GM23338 (cell line): Measurements from ENCODE around the gene ABCA1. TPM values are rescaled to one million over a fixed set of nuclear protein-coding genes. Genes with fewer than 3 reads are reported as not detected.

ENCODE experiments used
- ATAC-seq: fragments of 200-7000 bp; cut with Tn5 transposase; 3 replicates; pipeline ENCODE4 v1.9.1; 2020
- DNase-seq: peaks from one replicate; pipeline ENCODE4 v3.0.0-alpha.2; 2015; ENCODE audit warnings: low spot score
- H2AFZ ChIP-seq: fragments of 200-600 bp; sonication (generic); 2 replicates; pipeline ENCODE4 v1.8.0; 2016; ENCODE audit warnings: antibody characterized with exemption, mild to moderate bottlenecking, moderate library complexity
- H3F3A ChIP-seq: fragments of 200-600 bp; sonication (generic); replicated peaks from 2 replicates; pipeline ENCODE4 v1.8.0; 2017; ENCODE audit warnings: antibody characterized with exemption, mixed run types, low read depth
- H3K27ac ChIP-seq: fragments of 200-600 bp; sonication (generic); 2 replicates; pipeline ENCODE4 v1.6.1; 2016; ENCODE audit warnings: low read depth
- H3K27me3 ChIP-seq: fragments of 200-600 bp; sonication (generic); 2 replicates; pipeline ENCODE4 v1.8.0; 2016; ENCODE audit warnings: mild to moderate bottlenecking, mixed run types, moderate library complexity; ENCODE audit not compliant: insufficient read depth
- H3K36me3 ChIP-seq: fragments of 200-600 bp; sonication (generic); 2 replicates; pipeline ENCODE4 v1.8.0; 2016; ENCODE audit warnings: mild to moderate bottlenecking; ENCODE audit not compliant: insufficient read depth
- H3K4me1 ChIP-seq: fragments of 200-600 bp; sonication (generic); 2 replicates; pipeline ENCODE4 v1.8.0; 2016; ENCODE audit warnings: mild to moderate bottlenecking, moderate library complexity; ENCODE audit not compliant: insufficient read depth
- H3K4me2 ChIP-seq: fragments of 200-600 bp; sonication (generic); 2 replicates; pipeline ENCODE4 v1.7.1; 2017; ENCODE audit warnings: mixed run types
- H3K4me3 ChIP-seq: fragments of 200-600 bp; sonication (generic); 2 replicates; pipeline ENCODE4 v1.6.1; 2016; ENCODE audit warnings: mixed run types
- H3K79me2 ChIP-seq: fragments of 200-600 bp; sonication (generic); replicated peaks from 2 replicates; pipeline ENCODE4 v1.8.0; 2017; ENCODE audit warnings: mild to moderate bottlenecking; ENCODE audit not compliant: insufficient read depth
- H3K9me2 ChIP-seq: fragments of 200-600 bp; sonication (generic); 2 replicates; pipeline ENCODE4 v1.8.0; 2017; ENCODE audit not compliant: insufficient read depth
- H4K20me1 ChIP-seq: fragments of 200-600 bp; sonication (generic); replicated peaks from 2 replicates; pipeline ENCODE4 v1.8.0; 2017; ENCODE audit warnings: mild to moderate bottlenecking; ENCODE audit not compliant: insufficient read depth
- H3K27ac Mint-ChIP-seq: 2 replicates; pipeline ENCODE4 v1.8.0; 2020; ENCODE audit warnings: inconsistent platforms, mild to moderate bottlenecking, moderate library complexity, mixed read lengths
- H3K27me3 Mint-ChIP-seq: 3 replicates; pipeline ENCODE4 v1.8.0; 2022; ENCODE audit warnings: low read depth, mild to moderate bottlenecking, moderate library complexity, mixed read lengths, inconsistent platforms; ENCODE audit not compliant: insufficient read depth, poor library complexity
- H3K36me3 Mint-ChIP-seq: 3 replicates; pipeline ENCODE4 v1.8.0; 2021; ENCODE audit warnings: low read depth, mild to moderate bottlenecking, inconsistent platforms, moderate library complexity, mixed read lengths
- H3K4me1 Mint-ChIP-seq: 3 replicates; pipeline ENCODE4 v1.8.0; 2020; ENCODE audit warnings: mild to moderate bottlenecking, inconsistent platforms, mixed read lengths
- H3K4me3 Mint-ChIP-seq: 3 replicates; pipeline ENCODE4 v1.8.0; 2021; ENCODE audit warnings: moderate library complexity, mild to moderate bottlenecking, inconsistent platforms, mixed read lengths
- H3K9me3 Mint-ChIP-seq: 3 replicates; pipeline ENCODE4 v1.8.0; 2020; ENCODE audit warnings: moderate library complexity, mild to moderate bottlenecking, inconsistent platforms, mixed read lengths
- EZH2 ChIP-seq: fragments of 200-600 bp; sonication (generic); IDR thresholded peaks from one replicate; pipeline ENCODE4 v1.8.0; 2017; ENCODE audit warnings: antibody characterized with exemption, mild to moderate bottlenecking, low read depth; ENCODE audit not compliant: unreplicated experiment
- POLR2AphosphoS5 ChIP-seq: IDR thresholded peaks from 2 replicates; pipeline ENCODE4 v1.6.1; 2016; ENCODE audit warnings: antibody characterized with exemption, low read depth
- polyA plus RNA-seq: library from polyadenylated mRNA; unstranded; fragments of >200 nt; fragmentation: Nextera tagmentation; extraction: Ambion mirVana; gene quantifications from 2 replicates; pipeline ENCODE4 v1.2.1, GENCODE V29; 2016
- total RNA-seq: library from RNA; depleted of rRNA; stranded (reverse); fragments of >200 nt; shearing (Covaris generic); gene quantifications from 2 replicates; pipeline ENCODE4 v1.2.3, GENCODE V29; 2014
- TF ChIP-seq, protein P1 (sequence below): fragments of 250-450 bp; sonication (Bioruptor Pico); IDR thresholded peaks from 2 replicates; pipeline ENCODE4 v1.5.0; 2020; ENCODE audit warnings: mild to moderate bottlenecking, moderate library complexity
- TF ChIP-seq, protein P2 (sequence below): IDR thresholded peaks from 2 replicates; pipeline ENCODE4 v1.6.1; 2016; ENCODE audit warnings: antibody characterized with exemption

Gene ABCA1
- total and polyA plus RNA-seq, 2 experiments from 2014 or later = 1.4 to 2.8 TPM

DNA sequence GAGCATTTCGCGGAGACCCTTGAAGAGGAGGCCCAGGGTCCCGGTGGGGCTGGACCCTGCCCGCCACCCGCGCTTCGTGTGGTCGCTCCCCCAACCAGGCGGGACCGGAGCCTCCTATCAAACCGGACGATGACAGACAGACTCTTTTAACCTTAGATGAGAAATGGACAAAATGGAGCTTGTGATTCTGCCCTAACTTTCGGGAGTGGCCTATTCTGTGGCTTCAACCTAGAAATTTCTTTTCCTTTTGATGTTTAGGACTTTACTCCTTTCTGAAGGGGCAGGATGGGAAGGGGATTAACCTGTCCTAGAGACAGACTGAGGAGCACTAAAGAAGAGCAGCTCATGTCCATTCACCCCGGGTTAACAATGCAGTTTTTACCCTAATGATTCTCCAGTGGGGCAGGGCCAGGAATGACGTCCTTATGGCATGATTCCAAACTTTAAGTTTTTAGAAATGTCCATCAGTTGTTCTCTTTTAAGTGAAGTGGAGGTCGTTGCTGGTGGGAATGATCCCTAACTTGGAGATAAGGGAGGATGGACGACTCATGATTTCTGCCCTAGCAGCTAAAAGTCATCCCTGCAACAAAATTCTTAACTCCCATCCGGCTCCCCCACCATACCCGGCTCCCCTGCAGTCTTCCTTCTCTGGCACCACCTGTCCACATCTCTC lies 179.5 kb downstream of the ABCA1 start (continued):
- TF ChIP-seq, protein P1, sequence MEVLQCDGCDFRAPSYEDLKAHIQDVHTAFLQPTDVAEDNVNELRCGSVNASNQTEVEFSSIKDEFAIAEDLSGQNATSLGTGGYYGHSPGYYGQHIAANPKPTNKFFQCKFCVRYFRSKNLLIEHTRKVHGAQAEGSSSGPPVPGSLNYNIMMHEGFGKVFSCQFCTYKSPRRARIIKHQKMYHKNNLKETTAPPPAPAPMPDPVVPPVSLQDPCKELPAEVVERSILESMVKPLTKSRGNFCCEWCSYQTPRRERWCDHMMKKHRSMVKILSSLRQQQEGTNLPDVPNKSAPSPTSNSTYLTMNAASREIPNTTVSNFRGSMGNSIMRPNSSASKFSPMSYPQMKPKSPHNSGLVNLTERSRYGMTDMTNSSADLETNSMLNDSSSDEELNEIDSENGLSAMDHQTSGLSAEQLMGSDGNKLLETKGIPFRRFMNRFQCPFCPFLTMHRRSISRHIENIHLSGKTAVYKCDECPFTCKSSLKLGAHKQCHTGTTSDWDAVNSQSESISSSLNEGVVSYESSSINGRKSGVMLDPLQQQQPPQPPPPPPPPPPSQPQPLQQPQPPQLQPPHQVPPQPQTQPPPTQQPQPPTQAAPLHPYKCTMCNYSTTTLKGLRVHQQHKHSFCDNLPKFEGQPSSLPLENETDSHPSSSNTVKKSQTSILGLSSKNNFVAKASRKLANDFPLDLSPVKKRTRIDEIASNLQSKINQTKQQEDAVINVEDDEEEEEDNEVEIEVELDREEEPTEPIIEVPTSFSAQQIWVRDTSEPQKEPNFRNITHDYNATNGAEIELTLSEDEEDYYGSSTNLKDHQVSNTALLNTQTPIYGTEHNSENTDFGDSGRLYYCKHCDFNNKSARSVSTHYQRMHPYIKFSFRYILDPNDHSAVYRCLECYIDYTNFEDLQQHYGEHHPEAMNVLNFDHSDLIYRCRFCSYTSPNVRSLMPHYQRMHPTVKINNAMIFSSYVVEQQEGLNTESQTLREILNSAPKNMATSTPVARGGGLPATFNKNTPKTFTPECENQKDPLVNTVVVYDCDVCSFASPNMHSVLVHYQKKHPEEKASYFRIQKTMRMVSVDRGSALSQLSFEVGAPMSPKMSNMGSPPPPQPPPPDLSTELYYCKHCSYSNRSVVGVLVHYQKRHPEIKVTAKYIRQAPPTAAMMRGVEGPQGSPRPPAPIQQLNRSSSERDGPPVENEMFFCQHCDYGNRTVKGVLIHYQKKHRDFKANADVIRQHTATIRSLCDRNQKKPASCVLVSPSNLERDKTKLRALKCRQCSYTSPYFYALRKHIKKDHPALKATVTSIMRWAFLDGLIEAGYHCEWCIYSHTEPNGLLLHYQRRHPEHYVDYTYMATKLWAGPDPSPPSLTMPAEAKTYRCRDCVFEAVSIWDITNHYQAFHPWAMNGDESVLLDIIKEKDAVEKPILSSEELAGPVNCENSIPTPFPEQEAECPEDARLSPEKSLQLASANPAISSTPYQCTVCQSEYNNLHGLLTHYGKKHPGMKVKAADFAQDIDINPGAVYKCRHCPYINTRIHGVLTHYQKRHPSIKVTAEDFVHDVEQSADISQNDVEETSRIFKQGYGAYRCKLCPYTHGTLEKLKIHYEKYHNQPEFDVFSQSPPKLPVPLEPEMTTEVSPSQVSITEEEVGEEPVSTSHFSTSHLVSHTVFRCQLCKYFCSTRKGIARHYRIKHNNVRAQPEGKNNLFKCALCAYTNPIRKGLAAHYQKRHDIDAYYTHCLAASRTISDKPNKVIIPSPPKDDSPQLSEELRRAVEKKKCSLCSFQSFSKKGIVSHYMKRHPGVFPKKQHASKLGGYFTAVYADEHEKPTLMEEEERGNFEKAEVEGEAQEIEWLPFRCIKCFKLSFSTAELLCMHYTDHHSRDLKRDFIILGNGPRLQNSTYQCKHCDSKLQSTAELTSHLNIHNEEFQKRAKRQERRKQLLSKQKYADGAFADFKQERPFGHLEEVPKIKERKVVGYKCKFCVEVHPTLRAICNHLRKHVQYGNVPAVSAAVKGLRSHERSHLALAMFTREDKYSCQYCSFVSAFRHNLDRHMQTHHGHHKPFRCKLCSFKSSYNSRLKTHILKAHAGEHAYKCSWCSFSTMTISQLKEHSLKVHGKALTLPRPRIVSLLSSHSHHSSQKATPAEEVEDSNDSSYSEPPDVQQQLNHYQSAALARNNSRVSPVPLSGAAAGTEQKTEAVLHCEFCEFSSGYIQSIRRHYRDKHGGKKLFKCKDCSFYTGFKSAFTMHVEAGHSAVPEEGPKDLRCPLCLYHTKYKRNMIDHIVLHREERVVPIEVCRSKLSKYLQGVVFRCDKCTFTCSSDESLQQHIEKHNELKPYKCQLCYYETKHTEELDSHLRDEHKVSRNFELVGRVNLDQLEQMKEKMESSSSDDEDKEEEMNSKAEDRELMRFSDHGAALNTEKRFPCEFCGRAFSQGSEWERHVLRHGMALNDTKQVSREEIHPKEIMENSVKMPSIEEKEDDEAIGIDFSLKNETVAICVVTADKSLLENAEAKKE (CRISPR knock-in tag) = no peak
- TF ChIP-seq POLR2AphosphoS5 = no peak
- TF ChIP-seq, protein P2, sequence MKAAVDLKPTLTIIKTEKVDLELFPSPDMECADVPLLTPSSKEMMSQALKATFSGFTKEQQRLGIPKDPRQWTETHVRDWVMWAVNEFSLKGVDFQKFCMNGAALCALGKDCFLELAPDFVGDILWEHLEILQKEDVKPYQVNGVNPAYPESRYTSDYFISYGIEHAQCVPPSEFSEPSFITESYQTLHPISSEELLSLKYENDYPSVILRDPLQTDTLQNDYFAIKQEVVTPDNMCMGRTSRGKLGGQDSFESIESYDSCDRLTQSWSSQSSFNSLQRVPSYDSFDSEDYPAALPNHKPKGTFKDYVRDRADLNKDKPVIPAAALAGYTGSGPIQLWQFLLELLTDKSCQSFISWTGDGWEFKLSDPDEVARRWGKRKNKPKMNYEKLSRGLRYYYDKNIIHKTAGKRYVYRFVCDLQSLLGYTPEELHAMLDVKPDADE = no peak

DNA sequence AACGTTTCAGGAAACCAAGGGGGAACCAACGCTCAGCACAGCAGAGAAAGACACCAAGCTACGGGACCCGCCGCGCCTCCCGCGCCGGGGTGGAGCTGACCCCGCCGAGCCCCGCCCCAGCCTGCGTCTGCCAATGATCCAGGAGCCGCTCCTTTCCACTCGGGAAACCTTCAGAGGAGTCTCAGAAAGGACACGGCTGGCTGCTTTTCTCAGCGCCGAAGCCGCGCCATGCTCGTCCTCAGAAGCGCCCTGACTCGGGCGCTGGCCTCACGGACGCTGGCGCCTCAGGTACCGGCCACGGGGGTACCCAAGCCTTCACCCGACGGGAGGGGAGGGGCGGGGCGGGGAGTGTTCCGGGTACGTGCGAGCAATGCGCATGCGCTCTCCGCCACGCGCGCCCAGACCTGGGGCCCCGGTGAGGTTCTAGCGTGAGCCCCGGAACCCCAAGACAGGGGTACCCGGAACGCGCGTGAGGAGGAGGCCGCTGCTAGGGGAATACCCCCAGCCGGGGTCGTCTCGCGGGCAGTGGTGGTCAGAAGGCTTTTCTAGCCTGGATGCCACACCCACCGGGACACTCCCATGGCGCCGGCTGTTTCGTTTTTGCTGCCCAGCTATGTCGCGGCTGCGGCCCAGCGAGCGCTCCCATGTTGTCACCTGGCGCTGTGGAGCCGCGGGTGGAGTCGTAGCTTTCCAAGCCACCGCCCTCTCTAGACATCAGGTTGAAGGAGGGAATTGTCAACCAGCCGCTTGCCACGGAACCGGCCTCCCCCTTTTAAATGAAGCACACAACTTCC lies 180.2 kb downstream of the ABCA1 start, which contains the start of gene NIPSNAP3A:
Gene NIPSNAP3A, plus strand, starts transcription at position 119 of the 794 bp plus-strand sequence. Its CDS starts 110 bp downstream, at position 229.
- peaks cover 15% of the 10 kb centered on the region; the same call in 2 of the 3 replicates for H3K4me1 Mint-ChIP-seq
- H3K36me3 Mint-ChIP-seq = no peaks in the 10 kb centered on the region
- H3K27ac Mint-ChIP-seq = no peak within 1 kb of the TSS; the same call in 1 of the 2 replicates
- H3K79me2 ChIP-seq = no peaks in the 10 kb centered on the region
- peak within 1 kb of the TSS; percentile 90 for H3K4me2 ChIP-seq
- peak within 1 kb of the TSS; percentile 78 for H3K4me3 ChIP-seq
- peak within 1 kb of the TSS; percentile 99 for H2AFZ ChIP-seq
- ATAC-seq = peak; percentile 90
- no peaks in the 10 kb centered on the region for H3K36me3 ChIP-seq
- H3K27me3 Mint-ChIP-seq = peaks cover 7% of the 10 kb centered on the region
- H3F3A ChIP-seq = no peaks in the 10 kb centered on the region
- H3K27me3 ChIP-seq = peaks cover 4% of the 10 kb centered on the region; the same call in 1 of the 2 replicates
- peaks cover 7% of the 10 kb centered on the region for H3K4me1 ChIP-seq
- peak; percentile 59 for TF ChIP-seq POLR2AphosphoS5
- no peak for TF ChIP-seq EZH2
- H4K20me1 ChIP-seq = no peaks in the 10 kb centered on the region
- DNase-seq = peak; percentile 82
- peak within 1 kb of the TSS; percentile 37; the same call in 1 of the 2 replicates for H3K27ac ChIP-seq
- peak within 1 kb of the TSS; percentile 92 for H3K4me3 Mint-ChIP-seq
- H3K9me2 ChIP-seq = no peaks in the 10 kb centered on the region
- H3K9me3 Mint-ChIP-seq = no peaks in the 10 kb centered on the region
